Lung (tissue), 12 donors: ENCODE measurements around the gene EDN2. TPM values are rescaled to one million over a fixed set of nuclear protein-coding genes. Genes with fewer than 3 reads are reported as not detected.

ENCODE experiments used
- ATAC-seq: fragments of 200-7000 bp; cut with Tn5 transposase; one replicate; pipeline ENCODE4 v1.9.1; 2020; ENCODE audit warnings: moderate number of reproducible peaks; ENCODE audit not compliant: insufficient read depth, low FRiP score
- DNase-seq, 3 donors: peaks; one replicate each; pipeline ENCODE4 v3.0.0-alpha.2; 2013 to 2017
- H3K27ac ChIP-seq, 2 donors: one replicate each; pipeline ENCODE4 v1.5.1; 2013; ENCODE audit warnings: mild to moderate bottlenecking in 2 of 2, moderate library complexity in 2 of 2, control low read depth in 1 of 2, inconsistent platforms in 1 of 2, low read depth in 1 of 2, low read length in 1 of 2
- H3K27me3 ChIP-seq, 3 donors: one replicate each; pipeline ENCODE4 v1.5.1; 2013; ENCODE audit warnings: low read length in 2 of 3; ENCODE audit not compliant: control insufficient read depth in 3 of 3, insufficient read depth in 3 of 3
- H3K36me3 ChIP-seq, 4 donors: one replicate each; pipeline ENCODE4 v1.5.1; 2013; ENCODE audit warnings: low read length in 4 of 4, mild to moderate bottlenecking in 1 of 4, moderate library complexity in 1 of 4; ENCODE audit not compliant: control insufficient read depth in 4 of 4, insufficient read depth in 4 of 4
- H3K4me1 ChIP-seq, 5 donors: one replicate each; pipeline ENCODE4 v1.5.1; 2013; ENCODE audit warnings: low read length in 5 of 5, mild to moderate bottlenecking in 2 of 5, moderate library complexity in 1 of 5; ENCODE audit not compliant: control insufficient read depth in 5 of 5, insufficient read depth in 5 of 5
- H3K4me3 ChIP-seq: one replicate; pipeline ENCODE4 v1.5.1; 2013; ENCODE audit warnings: mild to moderate bottlenecking, control low read depth, moderate library complexity
- H3K9ac ChIP-seq, 2 donors: one replicate each; pipeline ENCODE4 v1.5.1; 2013; ENCODE audit warnings: low read length in 2 of 2, control low read depth in 1 of 2; ENCODE audit not compliant: insufficient read depth in 1 of 2
- H3K9me3 ChIP-seq, 4 donors: one replicate each; pipeline ENCODE4 v1.5.1; 2013; ENCODE audit warnings: low read length in 3 of 4, mild to moderate bottlenecking in 1 of 4, moderate library complexity in 1 of 4; ENCODE audit not compliant: control insufficient read depth in 4 of 4, insufficient read depth in 3 of 4
- WGBS, 2 donors: extraction: QIAGEN DNeasy Blood & Tissue Kit; methylation state at CpG; one replicate each; pipeline ENCODE4 v1.1.7; 2013; 5-methylcytosine and 5-hydroxymethylcytosine counted together
- polyA plus RNA-seq, 2 donors: library from polyadenylated mRNA; stranded (reverse); fragments of 200-250 nt; gene quantifications; one replicate each; pipeline ENCODE4 v1.2.1, GENCODE V29; 2013
- total RNA-seq, 2 donors: library from RNA; depleted of rRNA in 1 of 2; stranded (reverse); fragments of >200 nt in 1 of 2; gene quantifications; one replicate each; pipeline ENCODE4 v1.2.1, GENCODE V29; 2014 to 2021
- TF ChIP-seq, protein P1 (sequence below): IDR thresholded peaks from 2 replicates; pipeline ENCODE4 v1.5.1; 2012; ENCODE audit warnings: mild to moderate bottlenecking; ENCODE audit errors: control extremely low read depth, extremely low read depth
- donor health status: control.
- donor health status: control.
- donor health status: Bipolar disorder and iron deficiency.
- donor health status: healthy.
- donor health status: DM: yes; HTN: yes; CAD: no.

EDN2 gene
- total and polyA plus RNA-seq, 4 donors, result 0.85 to 15.2 (median 2.4) TPM

DNA sequence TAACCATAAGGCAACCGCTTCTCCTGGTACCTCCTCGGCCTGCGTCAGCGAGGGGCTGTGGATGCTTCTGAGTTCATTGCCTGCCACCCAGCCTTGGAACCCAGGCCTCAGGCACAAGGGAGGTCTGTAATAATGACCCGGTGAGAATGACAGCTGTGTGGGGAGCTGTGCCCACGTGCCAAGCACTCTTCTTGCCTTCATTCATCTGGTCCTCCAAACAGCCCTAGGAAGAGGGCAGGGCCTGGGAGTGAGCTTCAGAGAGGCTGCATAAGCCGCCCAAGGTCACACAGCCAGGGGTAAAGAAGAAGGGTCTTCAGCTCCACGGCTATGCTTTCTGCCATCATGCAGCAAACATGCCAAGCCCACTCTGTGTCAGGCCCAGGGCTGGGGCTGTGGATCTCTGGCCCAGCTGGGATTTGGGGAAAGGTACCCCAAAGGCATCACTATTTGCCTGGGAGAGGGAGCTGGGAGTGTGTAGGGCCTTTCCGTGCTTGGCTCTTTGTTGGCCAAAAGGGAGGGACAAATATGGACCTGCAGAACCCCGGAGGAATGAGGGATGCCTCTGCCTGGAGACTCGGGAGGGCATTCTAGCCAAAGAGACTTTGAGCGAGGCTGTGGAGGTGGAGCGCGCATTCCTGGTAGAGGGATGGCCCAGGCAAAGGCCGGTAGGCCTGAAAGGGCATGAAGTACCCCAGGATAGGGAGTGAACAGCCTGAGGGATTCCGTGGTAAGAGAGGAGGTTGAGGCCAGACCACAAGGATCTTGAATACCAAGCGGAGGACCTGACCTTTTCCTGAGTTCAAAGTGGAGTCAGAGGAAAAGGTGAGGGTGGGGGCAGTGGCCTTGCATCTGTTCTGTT, 10.1 kb upstream of the EDN2 start:
- Histone ChIP-seq H3K9me3 (no peaks in the 10 kb centered on the region), H3K9ac (no peak overlapping the region), H3K4me1 (peaks cover 0 to 36% (median 9%) of the 10 kb centered on the region in 5 donors), H3K27ac (no peak overlapping the region), H3K36me3 (no peaks in the 10 kb centered on the region), H3K27me3 (no peaks in the 10 kb centered on the region), H3K4me3 (no peak overlapping the region)
- TF ChIP-seq, protein P1, sequence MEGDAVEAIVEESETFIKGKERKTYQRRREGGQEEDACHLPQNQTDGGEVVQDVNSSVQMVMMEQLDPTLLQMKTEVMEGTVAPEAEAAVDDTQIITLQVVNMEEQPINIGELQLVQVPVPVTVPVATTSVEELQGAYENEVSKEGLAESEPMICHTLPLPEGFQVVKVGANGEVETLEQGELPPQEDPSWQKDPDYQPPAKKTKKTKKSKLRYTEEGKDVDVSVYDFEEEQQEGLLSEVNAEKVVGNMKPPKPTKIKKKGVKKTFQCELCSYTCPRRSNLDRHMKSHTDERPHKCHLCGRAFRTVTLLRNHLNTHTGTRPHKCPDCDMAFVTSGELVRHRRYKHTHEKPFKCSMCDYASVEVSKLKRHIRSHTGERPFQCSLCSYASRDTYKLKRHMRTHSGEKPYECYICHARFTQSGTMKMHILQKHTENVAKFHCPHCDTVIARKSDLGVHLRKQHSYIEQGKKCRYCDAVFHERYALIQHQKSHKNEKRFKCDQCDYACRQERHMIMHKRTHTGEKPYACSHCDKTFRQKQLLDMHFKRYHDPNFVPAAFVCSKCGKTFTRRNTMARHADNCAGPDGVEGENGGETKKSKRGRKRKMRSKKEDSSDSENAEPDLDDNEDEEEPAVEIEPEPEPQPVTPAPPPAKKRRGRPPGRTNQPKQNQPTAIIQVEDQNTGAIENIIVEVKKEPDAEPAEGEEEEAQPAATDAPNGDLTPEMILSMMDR, result no peak
- WGBS, 2 donors, result 85 to 91% methylated on average over 17 of the region's 17 CpGs
- ATAC-seq (no peak), DNase-seq (no peak)

DNA sequence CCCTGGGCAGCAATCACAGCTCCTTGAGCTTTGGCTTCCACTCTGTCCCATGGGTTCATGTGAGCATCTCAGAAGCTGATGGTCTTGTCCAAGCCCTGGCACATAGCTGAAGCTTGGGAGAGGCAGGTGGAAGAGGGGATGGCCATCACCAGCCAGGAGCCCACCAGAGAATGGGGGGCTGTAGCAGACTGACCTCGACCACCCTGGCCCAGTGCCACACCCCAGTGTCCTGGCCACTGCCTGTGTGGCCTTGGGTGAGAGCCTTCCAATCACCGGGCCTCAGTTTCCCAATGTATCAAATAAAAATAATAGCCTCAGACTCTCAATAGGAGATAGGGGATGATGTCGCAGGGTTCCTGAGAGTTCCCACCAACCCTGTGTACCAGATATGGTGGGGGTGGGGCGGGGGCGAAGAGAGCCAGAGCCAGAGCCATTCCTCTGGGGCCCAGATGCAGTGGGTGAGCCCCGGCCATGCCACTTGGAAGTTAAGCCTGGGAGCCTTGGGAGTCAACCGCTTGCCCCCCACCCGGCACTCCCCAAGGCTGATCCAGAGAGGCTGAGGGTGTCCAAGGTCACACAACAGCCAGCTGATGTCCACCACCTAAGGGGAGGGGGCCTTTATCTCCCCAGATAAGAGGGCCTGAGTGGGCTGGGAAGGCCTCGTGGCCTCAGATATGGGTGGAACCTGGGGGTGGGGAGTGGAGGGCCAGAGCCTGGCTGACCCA, 9.3 kb upstream of the EDN2 start:
- TF ChIP-seq, protein P1, result no peak
- ATAC-seq, result no peak
- 92 to 94% methylated on average over 9 of the region's 9 CpGs for WGBS, 2 donors
- H3K4me1 ChIP-seq, result peaks cover 6 to 31% (median 9%) of the 10 kb centered on the region in 5 donors
- no peak overlapping the region for H3K4me3 ChIP-seq
- no peaks in the 10 kb centered on the region for H3K9me3 ChIP-seq
- no peak overlapping the region for H3K9ac ChIP-seq
- H3K36me3 ChIP-seq, result no peaks in the 10 kb centered on the region
- H3K27me3 ChIP-seq, result no peaks in the 10 kb centered on the region
- DNase-seq, result no peak
- no peak overlapping the region for H3K27ac ChIP-seq

DNA sequence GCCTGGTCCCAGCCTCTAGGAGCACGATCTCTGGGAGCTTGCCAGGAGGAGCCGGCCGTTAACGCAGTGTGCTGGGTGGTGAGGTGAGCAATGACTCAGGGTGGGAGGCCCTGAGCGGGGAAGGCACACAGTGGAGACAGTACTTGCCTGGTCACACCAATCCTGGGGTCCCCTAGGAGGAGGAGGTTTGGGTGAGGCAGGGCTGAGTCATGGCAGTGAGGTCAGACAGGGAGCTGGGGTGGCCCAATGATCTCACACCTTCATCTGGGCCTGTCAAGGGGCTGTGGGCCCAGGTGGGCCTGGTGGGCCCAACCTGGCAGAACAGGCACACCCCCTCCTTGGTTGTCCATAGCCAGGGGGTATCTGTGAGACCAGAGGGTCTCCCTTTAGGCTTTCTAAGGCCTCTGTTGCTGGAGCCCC, 8.6 kb upstream of the EDN2 start:
- no peaks in the 10 kb centered on the region for H3K36me3 ChIP-seq
- no peaks in the 10 kb centered on the region for H3K9me3 ChIP-seq
- H3K9ac ChIP-seq, result no peak overlapping the region
- H3K4me1 ChIP-seq, result peaks cover 9 to 32% (median 12%) of the 10 kb centered on the region in 5 donors
- H3K4me3 ChIP-seq, result no peak overlapping the region
- TF ChIP-seq, protein P1, result no peak
- no peaks in the 10 kb centered on the region for H3K27me3 ChIP-seq
- ATAC-seq, result no peak
- H3K27ac ChIP-seq, result no peak overlapping the region
- no peak for DNase-seq
- WGBS, 2 donors, result 93 to 97% methylated on average over 5 of the region's 5 CpGs
